ENCODE measurements around the gene ZC3H12A.
"Not testable (repeated sequence)": the region's sequence is repeated elsewhere in the genome, so short reads cannot be mapped to it uniquely, and the experiment has no call there.

ZC3H12A gene

GRCh38 chr1:37501661-37502060 is 27.3 kb downstream of the ZC3H12A start (continued):
- TF ChIP-seq, protein P1, sequence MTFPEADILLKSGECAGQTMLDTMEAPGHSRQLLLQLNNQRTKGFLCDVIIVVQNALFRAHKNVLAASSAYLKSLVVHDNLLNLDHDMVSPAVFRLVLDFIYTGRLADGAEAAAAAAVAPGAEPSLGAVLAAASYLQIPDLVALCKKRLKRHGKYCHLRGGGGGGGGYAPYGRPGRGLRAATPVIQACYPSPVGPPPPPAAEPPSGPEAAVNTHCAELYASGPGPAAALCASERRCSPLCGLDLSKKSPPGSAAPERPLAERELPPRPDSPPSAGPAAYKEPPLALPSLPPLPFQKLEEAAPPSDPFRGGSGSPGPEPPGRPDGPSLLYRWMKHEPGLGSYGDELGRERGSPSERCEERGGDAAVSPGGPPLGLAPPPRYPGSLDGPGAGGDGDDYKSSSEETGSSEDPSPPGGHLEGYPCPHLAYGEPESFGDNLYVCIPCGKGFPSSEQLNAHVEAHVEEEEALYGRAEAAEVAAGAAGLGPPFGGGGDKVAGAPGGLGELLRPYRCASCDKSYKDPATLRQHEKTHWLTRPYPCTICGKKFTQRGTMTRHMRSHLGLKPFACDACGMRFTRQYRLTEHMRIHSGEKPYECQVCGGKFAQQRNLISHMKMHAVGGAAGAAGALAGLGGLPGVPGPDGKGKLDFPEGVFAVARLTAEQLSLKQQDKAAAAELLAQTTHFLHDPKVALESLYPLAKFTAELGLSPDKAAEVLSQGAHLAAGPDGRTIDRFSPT (tag by site-specific recombination; IDR thresholded peaks at IDR 0.05) = no peak
- no peak for TF ChIP-seq ZNF132 (tag by site-specific recombination; IDR thresholded peaks at IDR 0.05; ENCODE audit: borderline replicate concordance)

DNA sequence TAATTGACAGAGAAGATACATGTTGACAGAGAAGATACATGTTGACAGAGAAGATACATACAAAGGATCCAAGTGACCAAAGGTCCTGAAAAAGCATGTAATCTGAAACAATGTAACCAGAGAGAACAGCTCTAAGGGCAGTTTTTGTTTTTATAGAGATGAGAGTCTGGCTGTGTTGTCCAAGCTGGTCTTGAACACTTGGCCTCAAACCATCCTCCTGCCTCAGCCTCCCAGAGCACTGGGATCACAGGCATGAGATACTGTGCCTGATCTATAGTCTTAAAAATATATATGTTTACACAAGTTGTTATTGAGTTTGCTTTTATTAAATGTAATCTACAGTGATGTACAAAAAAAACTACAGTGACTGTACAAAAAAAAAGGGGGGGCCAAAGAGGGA is 27.7 kb downstream of the ZC3H12A start:
- TF ChIP-seq GFI1B (tag by site-specific recombination; IDR thresholded peaks at IDR 0.05) = no peak
- TF ChIP-seq, protein P2, sequence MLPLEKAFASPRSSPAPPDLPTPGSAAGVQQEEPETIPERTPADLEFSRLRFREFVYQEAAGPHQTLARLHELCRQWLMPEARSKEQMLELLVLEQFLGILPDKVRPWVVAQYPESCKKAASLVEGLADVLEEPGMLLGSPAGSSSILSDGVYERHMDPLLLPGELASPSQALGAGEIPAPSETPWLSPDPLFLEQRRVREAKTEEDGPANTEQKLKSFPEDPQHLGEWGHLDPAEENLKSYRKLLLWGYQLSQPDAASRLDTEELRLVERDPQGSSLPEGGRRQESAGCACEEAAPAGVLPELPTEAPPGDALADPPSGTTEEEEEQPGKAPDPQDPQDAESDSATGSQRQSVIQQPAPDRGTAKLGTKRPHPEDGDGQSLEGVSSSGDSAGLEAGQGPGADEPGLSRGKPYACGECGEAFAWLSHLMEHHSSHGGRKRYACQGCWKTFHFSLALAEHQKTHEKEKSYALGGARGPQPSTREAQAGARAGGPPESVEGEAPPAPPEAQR (tag by site-specific recombination; IDR thresholded peaks at IDR 0.05) = no peak
- no peak for TF ChIP-seq KLF7 (tag by site-specific recombination; IDR thresholded peaks at IDR 0.05; ENCODE audit: borderline replicate concordance)
- no peak for TF ChIP-seq GLI4 (tag by site-specific recombination; IDR thresholded peaks at IDR 0.05)
- no peak for TF ChIP-seq ZBTB17 (tag by site-specific recombination; IDR thresholded peaks at IDR 0.05)
- no peak for TF ChIP-seq ZBTB8A (tag by site-specific recombination; IDR thresholded peaks at IDR 0.05)
- TF ChIP-seq ZNF555 (tag by site-specific recombination; conservative IDR thresholded peaks at IDR 0.05) = no peak
- no peak for TF ChIP-seq GLIS2 (tag by site-specific recombination; IDR thresholded peaks at IDR 0.05)
- TF ChIP-seq ZNF324 (tag by site-specific recombination; IDR thresholded peaks at IDR 0.05) = no peak
- TF ChIP-seq ZNF112 (tag by site-specific recombination; IDR thresholded peaks at IDR 0.05) = no peak
- TF ChIP-seq, protein P3, sequence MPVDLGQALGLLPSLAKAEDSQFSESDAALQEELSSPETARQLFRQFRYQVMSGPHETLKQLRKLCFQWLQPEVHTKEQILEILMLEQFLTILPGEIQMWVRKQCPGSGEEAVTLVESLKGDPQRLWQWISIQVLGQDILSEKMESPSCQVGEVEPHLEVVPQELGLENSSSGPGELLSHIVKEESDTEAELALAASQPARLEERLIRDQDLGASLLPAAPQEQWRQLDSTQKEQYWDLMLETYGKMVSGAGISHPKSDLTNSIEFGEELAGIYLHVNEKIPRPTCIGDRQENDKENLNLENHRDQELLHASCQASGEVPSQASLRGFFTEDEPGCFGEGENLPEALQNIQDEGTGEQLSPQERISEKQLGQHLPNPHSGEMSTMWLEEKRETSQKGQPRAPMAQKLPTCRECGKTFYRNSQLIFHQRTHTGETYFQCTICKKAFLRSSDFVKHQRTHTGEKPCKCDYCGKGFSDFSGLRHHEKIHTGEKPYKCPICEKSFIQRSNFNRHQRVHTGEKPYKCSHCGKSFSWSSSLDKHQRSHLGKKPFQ (tag by site-specific recombination; IDR thresholded peaks at IDR 0.05) = no peak
- no peak for TF ChIP-seq ZNF707 (tag by site-specific recombination; IDR thresholded peaks at IDR 0.05)
- TF ChIP-seq GLIS1 (tag by site-specific recombination; IDR thresholded peaks at IDR 0.05) = no peak
- TF ChIP-seq ZNF16 (tag by site-specific recombination; IDR thresholded peaks at IDR 0.05; ENCODE audit: low read depth) = no peak
- no peak for TF ChIP-seq ZNF23 (tag by site-specific recombination; IDR thresholded peaks at IDR 0.05; ENCODE audit: borderline replicate concordance)
- TF ChIP-seq ZNF433 (tag by site-specific recombination; IDR thresholded peaks at IDR 0.05; ENCODE audit: low read depth) = no peak
- TF ChIP-seq ZNF660 (tag by site-specific recombination; IDR thresholded peaks at IDR 0.05) = no peak
- ChIA-PET CTCF (interaction anchor here (0.6 to 7.3 kb wide), 3 partner anchors 13 to 67 kb away, joined by 3 to 59 read pairs (median 6); no protein-coding TSS in a partner anchor), POLR2A (no interaction called here)
- H3K27ac ChIP-seq (ENCODE audit: extremely low read depth, low read depth, low read length) = no peak overlapping the region
- no peak overlapping the region for H3K4me3 ChIP-seq (ENCODE audit: low read depth, low read length)
- 0 out of 2 replicates have a peak, but pooled peaks cover 3% of the 10 kb centered on the region for H3K4me1 ChIP-seq (ENCODE audit: control insufficient read depth, insufficient read depth, low read length)
- H3K9me3 ChIP-seq (ENCODE audit: control insufficient read depth, insufficient read depth, low read depth, low read length) = no peaks in the 10 kb centered on the region
- H3K36me3 ChIP-seq (ENCODE audit: control insufficient read depth in 2 of 2, insufficient read depth in 1 of 2, low read length in 2 of 2) = peaks cover 37 to 87% of the 10 kb centered on the region in 2 experiments

DNA sequence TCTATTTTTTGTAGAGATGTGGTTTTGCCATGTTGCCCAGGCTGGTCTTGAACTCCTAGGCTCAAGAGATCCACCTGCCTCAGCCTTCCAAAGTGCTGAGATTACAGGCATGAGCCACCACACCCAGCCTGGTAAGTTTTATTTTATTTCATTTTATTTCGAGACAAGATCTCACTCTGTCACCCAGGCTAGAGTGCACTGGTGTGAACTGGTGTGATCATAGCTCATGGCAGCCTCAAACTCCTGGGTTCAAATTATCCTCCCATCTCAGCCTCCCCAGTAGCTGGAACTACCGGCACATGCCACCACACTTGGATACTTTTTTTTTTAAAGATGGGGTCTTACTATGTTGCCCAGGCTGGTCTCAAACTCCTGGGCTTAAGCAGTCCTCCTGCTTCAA is 28.4 kb downstream of the ZC3H12A start:
- CTCF ChIA-PET = interaction anchor here (0.6 to 1.5 kb wide), 7 partner anchors 12 to 358 kb away, joined by 3 to 14 read pairs (median 3); partner anchors contain the start of gene MEAF6
- not testable (repeated sequence) for H3K4me1 ChIP-seq (ENCODE audit: control insufficient read depth, insufficient read depth, low read length); H3K4me3 ChIP-seq (ENCODE audit: low read depth, low read length); H3K9me3 ChIP-seq (ENCODE audit: control insufficient read depth, insufficient read depth, low read depth, low read length); H3K27ac ChIP-seq (ENCODE audit: extremely low read depth, low read depth, low read length)
- POLR2A ChIA-PET = interaction anchor here (1.1 to 1.7 kb wide), 2 partner anchors 12 to 15 kb away, joined by 3 to 5 read pairs; partner anchors contain the start of gene MEAF6
- TF ChIP-seq, protein P3 (tag by site-specific recombination; IDR thresholded peaks at IDR 0.05) = peak; percentile 97
- peak; percentile 68; the same call in 1 of the 2 replicates for TF ChIP-seq ZNF121 (tag by site-specific recombination; IDR thresholded peaks at IDR 0.05)
- peaks cover 44 to 90% of the 10 kb centered on the region in 2 experiments for H3K36me3 ChIP-seq (ENCODE audit: control insufficient read depth in 2 of 2, insufficient read depth in 1 of 2, low read length in 2 of 2)
